GM12878 (cell line): ENCODE results near the gene HMMR.
"Not testable (repeated sequence)": the region's sequence is repeated elsewhere in the genome, so short reads cannot be mapped to it uniquely, and the experiment has no call there.

Source experiments
- CBX3 ChIP-seq: fragments of 200-600 bp; sonication (generic); IDR thresholded peaks from 2 replicates; pipeline ENCODE4 v1.6.1; 2016; ENCODE audit warnings: low read depth, borderline replicate concordance
- RB1 ChIP-seq: fragments of 450-650 bp; formaldehyde crosslinking; IDR thresholded peaks from 2 replicates; pipeline ENCODE4 v1.6.1; 2017; ENCODE audit warnings: mild to moderate bottlenecking, borderline replicate concordance

DNA sequence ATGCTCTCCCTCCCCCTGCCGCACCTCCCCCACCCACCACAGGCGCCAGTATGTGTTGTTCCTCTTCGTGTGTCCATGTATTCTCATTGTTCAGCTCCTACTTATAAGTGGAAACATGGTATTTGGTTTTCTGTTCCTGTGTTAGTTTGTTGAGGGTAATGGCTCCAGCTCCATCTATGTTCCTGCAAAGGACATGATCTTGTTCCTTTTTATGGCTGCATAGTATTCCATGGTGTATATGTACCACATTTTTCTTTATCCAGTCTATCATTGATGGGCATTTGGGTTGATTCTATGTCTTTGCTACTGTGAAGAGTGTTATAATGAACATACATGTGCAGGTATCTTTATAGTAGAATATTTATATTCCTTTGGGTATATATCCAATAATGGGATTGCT, 76.0 kb downstream of the HMMR start:
- TF ChIP-seq RB1, CBX3: not testable (repeated sequence)
